ENCODE measurements around the gene IFT80.
"Not testable (repeated sequence)": the region's sequence is repeated elsewhere in the genome, so short reads cannot be mapped to it uniquely, and the experiment has no call there.

Gene IFT80

GRCh38 chr3:160374925-160375324 is 24.1 kb downstream of the IFT80 start:
- Histone ChIP-seq H3K36me3 (ENCODE audit: insufficient read depth, low read length) (peaks cover 5% of the 10 kb centered on the region), H3K4me3 (ENCODE audit: low read length) (no peak overlapping the region), H3K9me3 (replicated peaks; ENCODE audit: low read length) (no peaks in the 10 kb centered on the region), H3K4me2 (ENCODE audit: low read length) (no peak overlapping the region), H3K4me1 (ENCODE audit: control insufficient read depth, insufficient read depth, low read length) (peaks cover 50% of the 10 kb centered on the region), H3K9ac (ENCODE audit: low read depth, low read length) (no peak overlapping the region), H3K27me3 (ENCODE audit: control insufficient read depth, insufficient read depth, low read length) (no peaks in the 10 kb centered on the region)

GRCh38 chr3:160374472-160374871 is 24.6 kb downstream of the IFT80 start:
- Histone ChIP-seq H3K9me3 (replicated peaks; ENCODE audit: low read length) (no peaks in the 10 kb centered on the region), H3K27me3 (ENCODE audit: control insufficient read depth, insufficient read depth, low read length) (no peaks in the 10 kb centered on the region), H3K36me3 (ENCODE audit: insufficient read depth, low read length) (peaks cover 5% of the 10 kb centered on the region), H3K4me1 (ENCODE audit: control insufficient read depth, insufficient read depth, low read length) (peaks cover 45% of the 10 kb centered on the region), H3K4me3 (ENCODE audit: low read length) (no peak overlapping the region), H3K9ac (ENCODE audit: low read depth, low read length) (no peak overlapping the region), H3K4me2 (ENCODE audit: low read length) (no peak overlapping the region)

GRCh38 chr3:160373655-160374054 is 25.4 kb downstream of the IFT80 start:
- Histone ChIP-seq H3K27me3 (ENCODE audit: control insufficient read depth, insufficient read depth, low read length) (no peaks in the 10 kb centered on the region), H3K9ac (ENCODE audit: low read depth, low read length) (no peak overlapping the region), H3K4me1 (ENCODE audit: control insufficient read depth, insufficient read depth, low read length) (peaks cover 37% of the 10 kb centered on the region), H3K36me3 (ENCODE audit: insufficient read depth, low read length) (peaks cover 5% of the 10 kb centered on the region), H3K4me3 (ENCODE audit: low read length) (no peak overlapping the region), H3K9me3 (replicated peaks; ENCODE audit: low read length) (no peaks in the 10 kb centered on the region), H3K4me2 (ENCODE audit: low read length) (no peak overlapping the region)

- Histone ChIP-seq H3K4me1 (ENCODE audit: control insufficient read depth, insufficient read depth, low read length) (peaks cover 29% of the 10 kb centered on the region), H3K36me3 (ENCODE audit: insufficient read depth, low read length) (peaks cover 5% of the 10 kb centered on the region), H3K4me2 (ENCODE audit: low read length) (peak overlapping the region; percentile 25), H3K9me3 (replicated peaks; ENCODE audit: low read length) (no peaks in the 10 kb centered on the region), H3K27me3 (ENCODE audit: control insufficient read depth, insufficient read depth, low read length) (no peaks in the 10 kb centered on the region), H3K4me3 (ENCODE audit: low read length) (no peak overlapping the region), H3K9ac (ENCODE audit: low read depth, low read length) (no peak overlapping the region)
Measured at GRCh38 chr3:160372780-160373179, 26.2 kb downstream of the IFT80 start.

- Histone ChIP-seq H3K27me3 (ENCODE audit: control insufficient read depth, insufficient read depth, low read length) (no peaks in the 10 kb centered on the region), H3K9me3 (replicated peaks; ENCODE audit: low read length) (no peaks in the 10 kb centered on the region), H3K4me2 (ENCODE audit: low read length) (no peak overlapping the region), H3K4me1 (ENCODE audit: control insufficient read depth, insufficient read depth, low read length) (peaks cover 22% of the 10 kb centered on the region), H3K4me3 (ENCODE audit: low read length) (no peak overlapping the region), H3K36me3 (ENCODE audit: insufficient read depth, low read length) (peaks cover 5% of the 10 kb centered on the region), H3K9ac (ENCODE audit: low read depth, low read length) (no peak overlapping the region)
Measured at GRCh38 chr3:160370987-160371857, 27.8 kb downstream of the IFT80 start.

- no peak overlapping the region for H3K4me3 ChIP-seq (ENCODE audit: low read length)
- no peak overlapping the region for H3K4me2 ChIP-seq (ENCODE audit: low read length)
- H3K9me3 ChIP-seq (replicated peaks; ENCODE audit: low read length): no peaks in the 10 kb centered on the region
- H3K36me3 ChIP-seq (ENCODE audit: insufficient read depth, low read length): peaks cover 7% of the 10 kb centered on the region
- H3K9ac ChIP-seq (ENCODE audit: low read depth, low read length): no peak overlapping the region
- peaks cover 21% of the 10 kb centered on the region for H3K4me1 ChIP-seq (ENCODE audit: control insufficient read depth, insufficient read depth, low read length)
- H3K27me3 ChIP-seq (ENCODE audit: control insufficient read depth, insufficient read depth, low read length): no peaks in the 10 kb centered on the region
Measured at GRCh38 chr3:160369784-160370183, 29.2 kb downstream of the IFT80 start.

- no peak overlapping the region for H3K4me3 ChIP-seq (ENCODE audit: low read length)
- peaks cover 14% of the 10 kb centered on the region for H3K4me1 ChIP-seq (ENCODE audit: control insufficient read depth, insufficient read depth, low read length)
- H3K36me3 ChIP-seq (ENCODE audit: insufficient read depth, low read length): peaks cover 4% of the 10 kb centered on the region
- H3K9ac ChIP-seq (ENCODE audit: low read depth, low read length): no peak overlapping the region
- H3K9me3 ChIP-seq (replicated peaks; ENCODE audit: low read length): no peaks in the 10 kb centered on the region
- no peaks in the 10 kb centered on the region for H3K27me3 ChIP-seq (ENCODE audit: control insufficient read depth, insufficient read depth, low read length)
- no peak overlapping the region for H3K4me2 ChIP-seq (ENCODE audit: low read length)
Measured at GRCh38 chr3:160368804-160369203, 30.2 kb downstream of the IFT80 start.

- Histone ChIP-seq H3K27me3 (ENCODE audit: control insufficient read depth, insufficient read depth, low read length) (no peaks in the 10 kb centered on the region), H3K9ac (ENCODE audit: low read depth, low read length) (no peak overlapping the region), H3K4me1 (ENCODE audit: control insufficient read depth, insufficient read depth, low read length) (no peaks in the 10 kb centered on the region), H3K36me3 (ENCODE audit: insufficient read depth, low read length) (peaks cover 4% of the 10 kb centered on the region), H3K4me3 (ENCODE audit: low read length) (no peak overlapping the region), H3K4me2 (ENCODE audit: low read length) (no peak overlapping the region), H3K9me3 (replicated peaks; ENCODE audit: low read length) (no peaks in the 10 kb centered on the region)
Measured at GRCh38 chr3:160365869-160366522, 33.0 kb downstream of the IFT80 start.

- not testable (repeated sequence) for H3K27me3 ChIP-seq (ENCODE audit: control insufficient read depth, insufficient read depth, low read length)
Measured at GRCh38 chr3:160362896-160363295, 36.1 kb downstream of the IFT80 start.

GRCh38 chr3:160355826-160356225 is 43.2 kb downstream of the IFT80 start:
- Histone ChIP-seq H3K27me3 (ENCODE audit: control insufficient read depth, insufficient read depth, low read length) (no peaks in the 10 kb centered on the region), H3K4me3 (ENCODE audit: low read length) (no peak overlapping the region), H3K9ac (ENCODE audit: low read depth, low read length) (no peak overlapping the region), H3K4me2 (ENCODE audit: low read length) (no peak overlapping the region), H3K9me3 (replicated peaks; ENCODE audit: low read length) (no peaks in the 10 kb centered on the region), H3K36me3 (ENCODE audit: insufficient read depth, low read length) (no peaks in the 10 kb centered on the region), H3K4me1 (ENCODE audit: control insufficient read depth, insufficient read depth, low read length) (no peaks in the 10 kb centered on the region)

More at GRCh38 chr3:160362896-160363295, 36.1 kb downstream of the IFT80 start:
- not testable (repeated sequence) for H3K36me3 ChIP-seq (ENCODE audit: insufficient read depth, low read length); H3K4me2 ChIP-seq (ENCODE audit: low read length); H3K9me3 ChIP-seq (replicated peaks; ENCODE audit: low read length); H3K9ac ChIP-seq (ENCODE audit: low read depth, low read length); H3K4me1 ChIP-seq (ENCODE audit: control insufficient read depth, insufficient read depth, low read length); H3K4me3 ChIP-seq (ENCODE audit: low read length)

- Histone ChIP-seq H3K36me3 (ENCODE audit: insufficient read depth, low read length) (no peaks in the 10 kb centered on the region), H3K9me3 (replicated peaks; ENCODE audit: low read length) (no peaks in the 10 kb centered on the region), H3K4me2 (ENCODE audit: low read length) (no peak overlapping the region), H3K9ac (ENCODE audit: low read depth, low read length) (no peak overlapping the region), H3K27me3 (ENCODE audit: control insufficient read depth, insufficient read depth, low read length) (no peaks in the 10 kb centered on the region), H3K4me1 (ENCODE audit: control insufficient read depth, insufficient read depth, low read length) (no peaks in the 10 kb centered on the region), H3K4me3 (ENCODE audit: low read length) (no peak overlapping the region)
Measured at GRCh38 chr3:160346511-160346910, 52.5 kb downstream of the IFT80 start.

Measured in skeletal muscle satellite cell (primary cell).